AG04450 (cell line): ENCODE measurements around the gene LMBR1L. TPM values are rescaled to one million over a fixed set of nuclear protein-coding genes. Genes with fewer than 3 reads are reported as not detected.

Experiments
- CTCF ChIA-PET: fragments of 300-600, 350-600 bp; formaldehyde crosslinking; extraction: SDS; loops from one replicate; lab custom pipeline; 2022; ENCODE audit warnings: antibody characterized with exemption, inconsistent platforms; lab: Charles Lee
- POLR2A ChIA-PET: fragments of 350-600 bp; formaldehyde crosslinking; extraction: SDS; loops from one replicate; lab custom pipeline; 2021; ENCODE audit warnings: antibody characterized with exemption, inconsistent platforms; lab: Yijun Ruan, JAX
- DNase-seq: peaks from one replicate; pipeline ENCODE4 v3.0.0-alpha.2; 2011; ENCODE audit warnings: low read depth, low spot score
- H3K27ac ChIP-seq: one replicate; pipeline ENCODE4 v1.5.1; 2012; ENCODE audit warnings: low read depth, low read length, control low read depth
- H3K27me3 ChIP-seq: one replicate; pipeline ENCODE4 v1.6.0; 2012; ENCODE audit warnings: low read length; ENCODE audit not compliant: control insufficient read depth, insufficient read depth
- H3K4me3 ChIP-seq: 2 replicates; pipeline ENCODE4 v1.5.1; 2011; ENCODE audit warnings: mild to moderate bottlenecking, low read depth, low read length, control low read depth
- H3K9me3 ChIP-seq: 2 replicates; pipeline ENCODE4 v1.5.1; 2012; ENCODE audit warnings: low read length; ENCODE audit not compliant: control insufficient read depth, insufficient read depth
- CTCF ChIP-seq: IDR thresholded peaks from 2 replicates; pipeline ENCODE4 v1.5.1; 2011; ENCODE audit warnings: low read depth, low read length, control low read depth, inconsistent platforms
- polyA plus RNA-seq: library from polyadenylated mRNA; depleted of rRNA; stranded (reverse); fragments of >200 nt; gene quantifications from 2 replicates; pipeline ENCODE4 v1.2.3, GENCODE V29; 2011

LMBR1L gene
- polyA plus RNA-seq, 1 experiment: 34.1 TPM

DNA sequence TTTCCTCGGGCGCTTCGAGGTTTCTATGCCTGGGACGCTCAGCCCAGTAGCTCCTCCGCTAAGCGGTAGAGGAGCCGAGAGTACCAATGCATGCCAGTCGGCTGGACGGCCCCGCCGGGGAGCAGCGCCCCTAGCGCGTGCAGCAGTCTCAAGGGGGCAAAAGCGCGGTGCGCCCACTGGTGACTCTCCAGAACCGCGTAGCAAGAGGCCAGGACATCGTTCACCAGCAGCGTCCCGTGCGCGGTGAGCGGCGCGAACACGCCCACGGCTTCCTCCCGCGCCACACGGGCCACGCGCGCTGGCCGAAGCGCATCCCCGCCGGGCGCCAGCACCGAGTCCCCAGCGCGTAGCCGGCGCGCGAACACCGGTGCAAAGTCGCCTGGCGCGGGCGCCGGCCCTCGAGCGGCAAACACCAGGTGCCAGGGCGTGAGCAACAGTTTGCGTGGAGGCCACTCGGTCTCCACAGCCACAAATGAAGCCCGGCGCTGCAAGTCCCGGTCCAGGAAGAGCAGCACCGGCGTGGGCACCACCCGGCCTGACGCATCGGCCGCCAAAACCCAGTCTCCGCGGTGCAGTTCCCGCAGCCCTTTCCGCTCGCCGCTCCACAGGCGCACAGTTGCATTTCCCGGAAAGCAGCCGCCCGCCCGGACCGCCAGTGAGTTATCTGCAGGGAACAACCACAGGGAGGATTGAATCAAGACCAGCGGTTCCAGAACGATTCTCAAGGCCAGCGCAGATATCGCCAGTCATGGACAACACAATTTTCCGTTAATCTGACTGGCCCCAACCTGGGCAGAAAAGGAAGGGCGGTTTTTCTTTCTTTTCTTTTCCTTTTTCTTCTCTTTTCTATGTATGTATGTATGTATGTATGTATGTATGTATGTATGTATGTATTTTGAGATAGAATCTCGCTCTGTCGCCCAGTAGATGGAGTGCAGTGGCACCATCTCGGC, 20.6 kb downstream of the LMBR1L start:
- peaks cover 20% of the 10 kb centered on the region for H3K27me3 ChIP-seq
- peak; percentile 35 for TF ChIP-seq CTCF
- no peak overlapping the region for H3K27ac ChIP-seq
- ChIA-PET POLR2A (interaction anchor here (1.0 kb wide), 1 partner anchor 41 kb away, joined by 6 read pairs; the partner anchor contains the start of gene TUBA1B), CTCF (interaction anchor here (0.6 to 6.4 kb wide), 12 partner anchors 10 to 1168 kb away, joined by 3 to 125 read pairs (median 24); partner anchors contain the start of genes LMBR1L and TUBA1B)
- peak overlapping the region; percentile 53 for H3K4me3 ChIP-seq
- DNase-seq: no peak
- H3K9me3 ChIP-seq: no peaks in the 10 kb centered on the region

DNA sequence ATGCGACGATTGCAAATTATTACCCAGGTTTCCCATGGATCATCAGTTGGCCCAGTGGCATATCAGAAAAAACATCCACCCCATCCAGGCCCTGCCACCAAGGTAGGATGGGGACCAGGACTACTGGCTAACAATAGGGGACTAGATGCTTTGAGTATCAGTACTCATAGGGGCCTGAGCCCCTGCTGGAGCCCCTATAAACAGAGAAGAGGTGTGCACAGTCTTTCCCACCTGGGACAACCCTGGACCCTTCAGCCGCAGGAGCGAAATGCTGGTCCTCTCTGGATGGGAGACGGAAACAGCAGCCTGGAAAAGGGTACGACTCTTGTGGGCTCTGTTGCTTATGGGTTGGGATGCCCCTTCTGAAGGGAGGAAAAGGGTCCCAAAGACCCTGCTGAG, 21.7 kb downstream of the LMBR1L start:
- ChIA-PET POLR2A (interaction anchor here (0.6 to 1.8 kb wide), 6 partner anchors 19 to 237 kb away, joined by 3 to 19 read pairs (median 4); partner anchors contain the start of genes DDX23, RHEBL1, TUBA1A and TUBA1B), CTCF (interaction anchor here (0.5 to 6.4 kb wide), 30 partner anchors 8 to 207 kb away, joined by 3 to 125 read pairs (median 7); partner anchors contain the start of genes KMT2D, LMBR1L, RHEBL1 and TUBA1B)
- H3K9me3 ChIP-seq: no peaks in the 10 kb centered on the region
- TF ChIP-seq CTCF: no peak
- H3K27me3 ChIP-seq: peaks cover 19% of the 10 kb centered on the region
- no peak overlapping the region for H3K4me3 ChIP-seq
- H3K27ac ChIP-seq: no peak overlapping the region
- DNase-seq: no peak

- H3K9me3 ChIP-seq: no peaks in the 10 kb centered on the region
- ChIA-PET POLR2A (interaction anchor here (0.6 to 1.8 kb wide), 7 partner anchors 18 to 236 kb away, joined by 3 to 19 read pairs (median 4); partner anchors contain the start of genes DDX23, RHEBL1, TUBA1A and TUBA1B), CTCF (interaction anchor here (0.5 to 6.4 kb wide), 46 partner anchors 8 to 207 kb away, joined by 3 to 125 read pairs (median 5); partner anchors contain the start of genes KMT2D, LMBR1L, RHEBL1 and TUBA1A)
- no peak overlapping the region for H3K27ac ChIP-seq
- TF ChIP-seq CTCF: peak; percentile 89
- 0 out of 2 replicates have a peak overlapping the region, but pooled peaks have one; percentile 29 for H3K4me3 ChIP-seq
- peak; percentile 88 for DNase-seq
- peaks cover 15% of the 10 kb centered on the region for H3K27me3 ChIP-seq
Observed at GRCh38 chr12:49088150-49088931, 22.3 kb downstream of the LMBR1L start.

DNA sequence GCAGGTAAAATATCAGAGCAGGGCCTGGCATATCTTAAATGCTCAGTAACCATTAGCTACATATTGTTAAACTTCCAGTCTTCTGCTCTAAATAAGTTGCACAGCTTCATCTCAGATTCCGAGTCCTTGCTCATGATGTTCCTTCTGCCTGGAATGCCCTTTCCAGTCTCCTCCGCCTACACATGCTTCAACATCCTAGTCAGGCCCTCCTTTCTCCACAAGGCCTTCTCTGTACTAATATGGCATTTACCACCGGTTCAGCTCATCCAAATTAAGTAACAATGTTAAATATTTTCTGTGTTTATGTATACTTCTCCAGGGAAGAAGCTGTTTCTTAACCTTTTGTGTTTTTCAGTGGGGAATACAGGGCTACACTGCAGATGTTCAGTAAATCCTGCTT, 24.5 kb downstream of the LMBR1L start:
- TF ChIP-seq CTCF: no peak
- Histone ChIP-seq H3K27ac (no peak overlapping the region), H3K27me3 (peaks cover 12% of the 10 kb centered on the region), H3K4me3 (no peak overlapping the region), H3K9me3 (no peaks in the 10 kb centered on the region)
- CTCF ChIA-PET: interaction anchor here (0.8 to 6.4 kb wide), 9 partner anchors 14 to 178 kb away, joined by 3 to 125 read pairs (median 3); partner anchors contain the start of genes LMBR1L, RHEBL1 and TUBA1B
- POLR2A ChIA-PET: interaction anchor here (0.6 to 1.0 kb wide), 2 partner anchors 9 to 149 kb away, joined by 3 read pairs; no protein-coding TSS in a partner anchor
- DNase-seq: peak; percentile 57
